Right cardiac atrium (tissue), 5 donors: ENCODE data around the gene SAMM50. TPM values are rescaled to one million over a fixed set of nuclear protein-coding genes. Genes with fewer than 3 reads are reported as not detected.
A peak's percentile ranks its signal among the peaks of the same experiment; 100 is the strongest.

Experiments
- ATAC-seq, 2 donors: fragments of 200-7000 bp; cut with Tn5 transposase; one replicate each; pipeline versions ENCODE4 v1.8.0 to v1.9.1; 2020; ENCODE audit warnings: moderate library complexity in 2 of 2, mild to moderate bottlenecking in 1 of 2
- DNase-seq, 3 donors: peaks; one replicate each; pipeline ENCODE4 v3.0.0-alpha.2; 2020
- H3K27ac ChIP-seq: one replicate; pipeline ENCODE4 v1.5.1; 2013; ENCODE audit warnings: mild to moderate bottlenecking, low read length, control low read depth, moderate library complexity
- H3K27me3 ChIP-seq: one replicate; pipeline ENCODE4 v1.6.1; 2013; ENCODE audit not compliant: control insufficient read depth, insufficient read depth
- H3K4me1 ChIP-seq: one replicate; pipeline ENCODE4 v1.6.1; 2013; ENCODE audit warnings: low read length; ENCODE audit not compliant: control insufficient read depth, insufficient read depth
- H3K4me3 ChIP-seq: one replicate; pipeline ENCODE4 v1.5.1; 2013; ENCODE audit warnings: low read length, control low read depth
- H3K9me3 ChIP-seq: one replicate; pipeline ENCODE4 v1.6.1; 2013; ENCODE audit warnings: low read length; ENCODE audit not compliant: control insufficient read depth
- WGBS: extraction: QIAGEN DNeasy Blood & Tissue Kit; methylation state at CpG from one replicate; pipeline ENCODE4 v1.1.7; 2013; 5-methylcytosine and 5-hydroxymethylcytosine counted together
- intact Hi-C, 4 donors: fragments of 100-400 bp; cut with DNase I; formaldehyde crosslinking; loops; one replicate each; pipeline versions ENCODE4 v1.11.0 to v1.14.0; 2022 to 2023
- polyA plus RNA-seq: library from polyadenylated mRNA; stranded (reverse); fragments of 200-250 nt; gene quantifications from one replicate; pipeline ENCODE4 v1.2.3, GENCODE V29; 2013
- total RNA-seq, 4 donors: library from RNA; stranded (reverse); fragmentation: NEBNext Ultra II Directional; extraction: Animal tissue kit (Norgen Biotek cat#: 25700); gene quantifications; one replicate each; pipeline ENCODE4 v1.2.1, GENCODE V29; 2021
- donor health status: healthy with polysubstance abuse.
- donor health status: DM: no; HTN: yes; CAD: no.
- donor health status: DM: no; HTN: no; CAD: no.
- donor health status: DM: no; HTN: yes; CAD: no; lungs with severe emphysema.
- donor health status: DM: yes; HTN: yes; CAD: no.

Gene SAMM50
- total and polyA plus RNA-seq, 5 donors: 48.0 to 65.3 (median 60.6) TPM

DNA sequence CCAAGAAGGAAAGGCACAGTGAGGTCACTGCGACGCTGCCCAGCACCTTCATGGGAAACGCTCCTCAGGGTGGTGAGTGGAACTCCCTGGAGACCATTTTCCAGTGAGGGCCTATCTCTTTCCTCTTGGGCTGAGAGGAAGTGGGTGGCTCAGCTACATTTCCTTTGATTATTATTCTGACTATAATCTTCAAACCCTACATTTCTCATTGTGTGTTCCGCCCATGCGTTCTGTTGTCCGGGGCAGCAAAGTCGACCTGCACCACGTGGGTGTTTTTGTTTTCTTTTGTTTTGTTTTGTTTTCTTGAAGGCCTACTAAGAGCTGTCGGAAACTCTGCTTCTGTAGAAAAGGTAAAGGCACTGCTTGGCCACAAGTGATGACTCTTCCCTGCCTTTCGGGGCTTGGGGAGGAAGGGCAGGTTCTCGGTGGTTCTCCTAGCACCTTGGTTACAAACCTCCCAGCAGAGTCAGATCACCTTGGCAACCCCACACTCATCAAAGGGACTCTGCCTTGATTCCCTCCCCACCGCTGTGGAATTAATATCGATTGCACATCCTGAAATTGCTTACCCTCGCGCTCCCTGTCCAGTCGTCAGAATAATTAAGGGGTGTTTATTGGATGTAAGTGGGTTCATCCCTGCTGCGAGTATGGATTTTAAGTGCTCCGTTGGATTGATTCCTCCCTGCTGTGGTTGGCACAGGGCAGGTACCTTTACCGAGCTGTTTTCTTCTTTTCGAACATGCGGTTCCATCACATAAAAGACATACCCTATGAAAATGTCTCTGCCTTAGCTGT, 76.1 kb downstream of the SAMM50 start:
- 63% methylated on average over 21 of the region's 21 CpGs for WGBS
- ATAC-seq: peak; percentile 18 to 63
- H3K9me3 ChIP-seq: no peaks in the 10 kb centered on the region

DNA sequence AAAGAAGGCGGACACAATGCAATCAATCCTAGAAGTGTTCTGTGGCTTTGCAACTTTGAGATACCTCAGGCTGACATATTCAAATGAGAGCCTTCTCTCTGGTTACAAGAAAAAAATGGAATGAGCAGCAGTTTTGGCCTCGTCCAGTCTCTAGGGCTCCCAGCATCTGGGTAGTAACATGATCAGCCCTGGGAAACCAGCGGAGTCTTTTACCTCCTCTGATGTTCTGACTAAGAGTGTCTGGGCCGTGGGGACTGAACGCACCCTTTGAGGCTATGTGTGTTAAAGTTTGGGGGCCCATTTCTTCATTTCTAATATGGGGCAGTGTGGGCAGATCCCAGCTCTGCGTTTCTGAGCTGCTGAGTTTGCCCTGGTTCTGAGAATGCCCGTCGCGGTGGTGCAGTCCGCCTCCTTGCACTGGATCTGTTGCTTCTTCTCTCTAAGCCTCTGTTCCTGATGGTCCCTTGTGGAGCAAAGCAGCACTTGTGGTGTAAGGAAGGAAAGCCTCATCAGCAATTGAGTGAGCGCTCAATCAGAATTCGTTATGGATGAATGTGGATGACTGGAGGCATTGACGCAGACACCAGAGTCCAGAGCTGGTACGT, 77.0 kb downstream of the SAMM50 start:
- H3K9me3 ChIP-seq: no peaks in the 10 kb centered on the region
- no peak for ATAC-seq
- no peaks in the 10 kb centered on the region for H3K27me3 ChIP-seq
- no peak overlapping the region for H3K4me3 ChIP-seq
- DNase-seq: no peak
- no peak overlapping the region for H3K27ac ChIP-seq
- intact Hi-C loops: no loop called here
- H3K4me1 ChIP-seq: peaks cover 12% of the 10 kb centered on the region
- 84% methylated on average over 14 of the region's 14 CpGs for WGBS

More for the DNA sequence above, 76.1 kb downstream of the SAMM50 start:
- H3K4me1 ChIP-seq: peaks cover 12% of the 10 kb centered on the region
- peak overlapping the region; percentile 45 for H3K27ac ChIP-seq
- intact Hi-C loops: no loop called here
- H3K27me3 ChIP-seq: no peaks in the 10 kb centered on the region
- no peak overlapping the region for H3K4me3 ChIP-seq
- DNase-seq: peak in 1 of 3 donors; percentile 48

GRCh38 chr22:44033287-44033686, 78.0 kb downstream of the SAMM50 start:
- no peak overlapping the region for H3K27ac ChIP-seq
- H3K9me3 ChIP-seq: no peaks in the 10 kb centered on the region
- H3K4me3 ChIP-seq: no peak overlapping the region
- ATAC-seq: no peak
- WGBS: 91% methylated on average over 7 of the region's 7 CpGs
- H3K4me1 ChIP-seq: peaks cover 21% of the 10 kb centered on the region
- DNase-seq: no peak
- intact Hi-C loops: no loop called here
- no peaks in the 10 kb centered on the region for H3K27me3 ChIP-seq

- Histone ChIP-seq H3K4me3 (no peak overlapping the region), H3K27me3 (no peaks in the 10 kb centered on the region), H3K9me3 (no peaks in the 10 kb centered on the region), H3K4me1 (peaks cover 21% of the 10 kb centered on the region), H3K27ac (no peak overlapping the region)
- DNase-seq (no peak), ATAC-seq (no peak)
- intact Hi-C loops: no loop called here
- WGBS: 60% methylated on average over 8 of the region's 8 CpGs
Observed at GRCh38 chr22:44033694-44034093, 78.5 kb downstream of the SAMM50 start.

DNA sequence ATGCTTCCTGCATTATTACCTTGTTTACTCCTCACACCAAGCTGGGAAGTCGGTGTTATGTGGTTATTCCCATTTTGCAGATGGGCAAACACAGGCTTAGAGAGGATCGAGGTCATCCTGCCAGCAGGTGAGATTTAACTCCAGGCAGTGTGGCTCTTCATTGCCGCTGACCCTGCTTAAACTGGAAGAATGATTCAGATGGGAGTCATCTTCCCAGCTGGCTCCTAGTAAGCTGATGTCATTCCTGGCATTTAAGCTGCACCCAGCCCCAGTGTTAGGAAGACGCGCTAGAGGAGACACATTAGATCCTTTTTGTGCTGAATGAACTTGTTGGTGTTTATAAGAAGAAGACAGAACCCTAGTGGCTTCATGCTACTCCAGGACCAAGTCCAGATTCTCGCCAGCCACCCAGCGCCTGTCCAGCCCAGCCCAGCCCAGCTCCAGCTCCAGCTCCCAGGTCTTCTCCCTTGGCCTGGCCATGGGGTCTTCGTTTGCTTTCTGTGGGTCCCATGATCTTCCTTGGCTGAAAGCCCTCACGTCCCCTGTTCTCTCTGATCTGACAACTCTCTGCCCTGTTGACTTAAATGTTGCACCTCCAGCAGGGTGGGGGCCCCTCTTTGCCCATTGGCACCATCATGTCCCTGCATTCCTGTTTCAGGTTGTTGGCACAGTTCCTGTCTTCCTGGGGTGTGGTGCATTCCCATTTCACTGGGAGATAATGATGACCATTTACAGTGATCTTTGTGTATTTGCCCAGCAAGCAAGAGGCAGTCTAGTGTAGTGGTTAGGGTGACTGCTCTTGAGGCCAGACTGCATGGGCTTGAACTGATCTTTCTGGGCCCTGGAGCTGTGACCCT, 82.5 kb downstream of the SAMM50 start:
- no peak overlapping the region for H3K4me3 ChIP-seq
- H3K27me3 ChIP-seq: no peaks in the 10 kb centered on the region
- peaks cover 11% of the 10 kb centered on the region for H3K4me1 ChIP-seq
- DNase-seq: peak in 1 of 3 donors; percentile 62
- H3K9me3 ChIP-seq: no peaks in the 10 kb centered on the region
- WGBS: 41% methylated on average over 9 of the region's 9 CpGs
- intact Hi-C loops: no loop called here
- H3K27ac ChIP-seq: peak overlapping the region; percentile 91
- peak; percentile 82 to 96 for ATAC-seq

DNA sequence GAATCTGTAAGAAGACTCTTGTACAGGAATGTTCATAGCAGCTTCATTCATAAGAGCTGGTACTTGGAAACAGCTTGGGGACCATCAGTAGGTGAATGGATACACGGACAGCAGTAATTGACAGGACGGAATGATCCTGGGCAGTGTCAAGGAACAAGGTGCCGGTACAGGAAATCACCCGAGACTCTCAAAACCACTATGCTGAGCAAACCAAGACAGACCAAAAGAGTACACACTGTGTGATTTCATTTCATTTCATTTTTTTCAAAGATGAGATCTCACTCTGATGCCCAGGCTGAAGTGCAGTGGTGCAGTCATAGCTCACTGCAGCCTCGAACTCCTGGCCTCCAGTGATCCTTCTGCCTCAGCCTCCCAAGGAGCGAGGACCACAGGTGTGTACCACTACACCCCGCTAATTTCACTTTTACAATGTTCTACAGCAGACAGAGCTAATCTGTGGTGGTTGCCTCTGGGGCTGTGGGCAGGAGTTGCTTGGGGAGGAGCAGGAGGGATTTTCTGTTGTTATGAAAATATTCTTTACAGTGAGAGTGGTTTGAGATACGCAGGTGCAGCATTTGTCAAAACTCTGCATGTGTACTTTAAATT, 84.4 kb downstream of the SAMM50 start:
- H3K27ac ChIP-seq: no peak overlapping the region
- no peak overlapping the region for H3K4me3 ChIP-seq
- H3K4me1 ChIP-seq: peaks cover 11% of the 10 kb centered on the region
- H3K9me3 ChIP-seq: no peaks in the 10 kb centered on the region
- intact Hi-C loops: no loop called here
- DNase-seq (peak in 1 of 3 donors; percentile 3), ATAC-seq (no peak)
- no peaks in the 10 kb centered on the region for H3K27me3 ChIP-seq
- 95% methylated on average over 8 of the region's 8 CpGs for WGBS

DNA sequence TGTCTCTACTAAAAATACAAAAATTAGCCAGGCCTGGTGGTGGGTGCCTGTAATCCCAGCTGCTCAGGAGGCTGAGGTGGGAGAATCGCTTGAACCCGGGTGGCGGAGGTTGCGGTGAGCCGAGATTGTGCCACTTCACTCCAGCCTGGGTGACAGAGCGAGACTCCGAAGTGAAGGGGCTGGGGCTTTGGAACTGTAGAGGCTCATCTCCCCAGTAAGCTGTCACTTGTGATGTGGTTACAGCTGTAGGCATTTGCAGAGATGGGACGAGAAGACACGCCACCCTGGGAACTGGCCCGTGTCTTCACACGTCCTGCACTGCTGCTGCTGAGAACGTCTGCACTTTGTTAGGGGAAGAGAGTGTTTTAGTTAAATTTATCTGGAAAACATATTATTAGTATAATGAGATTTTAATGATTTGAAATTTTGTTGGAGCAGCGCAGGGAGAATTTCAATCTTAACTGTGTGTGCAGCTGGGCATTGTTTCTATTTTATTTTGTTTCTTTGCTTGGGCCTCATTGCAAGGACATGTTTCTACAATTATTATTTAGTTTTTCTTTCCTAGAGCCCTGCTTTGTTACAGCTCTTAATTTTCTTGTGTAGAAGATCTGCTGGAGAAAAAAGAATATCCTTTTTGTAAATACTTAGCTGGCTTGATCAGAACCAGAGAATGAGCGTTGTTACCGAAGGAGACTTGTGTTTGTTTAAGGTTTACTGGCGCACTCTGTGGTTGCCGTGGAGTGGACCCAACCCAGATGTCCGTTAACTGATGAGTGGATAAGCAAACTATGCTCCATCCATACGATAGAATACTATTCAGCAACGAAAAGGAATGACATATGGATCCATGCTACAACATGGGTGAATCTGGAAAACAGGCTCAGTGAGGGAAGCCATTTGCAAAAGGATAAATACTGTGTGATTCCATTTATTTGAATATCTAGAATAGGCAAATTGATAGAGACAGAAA, 87.3 kb downstream of the SAMM50 start:
- DNase-seq: peak in 1 of 3 donors; percentile 9
- peaks cover 16% of the 10 kb centered on the region for H3K4me1 ChIP-seq
- H3K27ac ChIP-seq: no peak overlapping the region
- H3K4me3 ChIP-seq: no peak overlapping the region
- no peaks in the 10 kb centered on the region for H3K27me3 ChIP-seq
- 82% methylated on average over 20 of the region's 20 CpGs for WGBS
- intact Hi-C loops: no loop called here
- H3K9me3 ChIP-seq: no peaks in the 10 kb centered on the region
- no peak for ATAC-seq

DNA sequence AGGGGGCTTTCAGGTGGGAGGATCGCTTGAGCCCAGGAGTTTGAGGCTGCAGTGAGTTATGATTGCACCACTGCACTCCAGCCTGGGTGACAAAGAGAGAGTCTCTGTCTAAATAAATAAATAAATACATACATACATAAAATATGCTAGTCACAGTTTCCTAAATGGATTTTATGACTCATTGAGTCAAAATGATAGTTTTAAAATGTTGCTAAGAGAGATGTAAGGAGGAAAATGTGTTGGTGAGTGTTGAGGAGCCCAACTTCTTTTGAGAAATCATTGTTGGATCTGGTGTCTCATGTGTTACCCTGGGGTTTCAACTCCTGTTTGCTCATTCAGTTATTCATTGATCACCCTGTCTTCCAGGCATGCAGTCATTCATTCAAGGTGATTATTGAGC, 89.9 kb downstream of the SAMM50 start:
- Histone ChIP-seq H3K4me1 (peaks cover 14% of the 10 kb centered on the region), H3K4me3 (no peak overlapping the region), H3K27me3 (no peaks in the 10 kb centered on the region), H3K9me3 (no peaks in the 10 kb centered on the region), H3K27ac (no peak overlapping the region)
- intact Hi-C loops: no loop called here
- ATAC-seq (no peak), DNase-seq (no peak)
- WGBS: 100% methylated on average over 1 of the region's 1 CpG
